OCI-LY7 (cell line): Measurements from ENCODE around the gene SLC2A5.
"Not testable (repeated sequence)": the region's sequence is repeated elsewhere in the genome, so short reads cannot be mapped to it uniquely, and the experiment has no call there.

Experiments
- EZH2phosphoT487 ChIP-seq: fragments of 200-600 bp; sonication (generic); IDR thresholded peaks from 2 replicates; pipeline ENCODE4 v1.6.1; 2018; ENCODE audit warnings: low read depth, borderline replicate concordance, mild to moderate bottlenecking, mixed run types, antibody characterized with exemption, low read length, moderate library complexity, mixed read lengths
- TF ChIP-seq, protein P1 (sequence below): fragments of 200-600 bp; sonication (generic); conservative IDR thresholded peaks from 2 replicates; pipeline ENCODE4 v1.5.1; 2014; ENCODE audit warnings: mild to moderate bottlenecking, antibody characterized with exemption, low read length, moderate library complexity, mixed read lengths

DNA sequence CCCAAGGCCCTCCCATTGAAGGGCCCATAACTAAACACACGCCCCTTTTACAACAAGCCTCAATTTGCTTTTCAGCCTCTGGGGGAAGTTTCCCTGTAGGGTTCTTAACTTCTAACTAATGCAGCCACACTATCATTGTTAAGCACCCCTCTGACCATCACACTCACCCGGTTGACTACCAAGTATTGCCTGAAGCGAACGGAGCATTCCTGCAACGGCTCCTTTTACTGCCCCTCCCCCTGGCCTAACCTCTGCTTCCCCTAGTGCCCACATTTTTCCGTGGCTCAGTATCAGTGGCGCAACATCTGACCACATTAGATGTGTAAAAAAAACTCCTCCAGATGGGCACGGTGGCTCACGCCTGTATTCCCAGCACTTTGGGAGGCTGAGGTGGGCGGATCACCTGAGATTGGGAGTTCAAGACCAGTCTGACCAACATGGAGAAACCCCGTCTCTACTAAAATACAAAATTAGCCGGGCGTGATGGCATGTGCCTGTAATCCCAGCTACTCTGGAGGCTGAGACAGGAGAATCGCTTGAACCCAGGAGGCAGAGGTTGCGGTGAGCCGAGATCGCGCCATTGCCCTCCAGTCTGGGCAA, 24.7 kb upstream of the SLC2A5 start:
- TF ChIP-seq, protein P1, sequence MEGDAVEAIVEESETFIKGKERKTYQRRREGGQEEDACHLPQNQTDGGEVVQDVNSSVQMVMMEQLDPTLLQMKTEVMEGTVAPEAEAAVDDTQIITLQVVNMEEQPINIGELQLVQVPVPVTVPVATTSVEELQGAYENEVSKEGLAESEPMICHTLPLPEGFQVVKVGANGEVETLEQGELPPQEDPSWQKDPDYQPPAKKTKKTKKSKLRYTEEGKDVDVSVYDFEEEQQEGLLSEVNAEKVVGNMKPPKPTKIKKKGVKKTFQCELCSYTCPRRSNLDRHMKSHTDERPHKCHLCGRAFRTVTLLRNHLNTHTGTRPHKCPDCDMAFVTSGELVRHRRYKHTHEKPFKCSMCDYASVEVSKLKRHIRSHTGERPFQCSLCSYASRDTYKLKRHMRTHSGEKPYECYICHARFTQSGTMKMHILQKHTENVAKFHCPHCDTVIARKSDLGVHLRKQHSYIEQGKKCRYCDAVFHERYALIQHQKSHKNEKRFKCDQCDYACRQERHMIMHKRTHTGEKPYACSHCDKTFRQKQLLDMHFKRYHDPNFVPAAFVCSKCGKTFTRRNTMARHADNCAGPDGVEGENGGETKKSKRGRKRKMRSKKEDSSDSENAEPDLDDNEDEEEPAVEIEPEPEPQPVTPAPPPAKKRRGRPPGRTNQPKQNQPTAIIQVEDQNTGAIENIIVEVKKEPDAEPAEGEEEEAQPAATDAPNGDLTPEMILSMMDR = not testable (repeated sequence)
- TF ChIP-seq EZH2phosphoT487 = not testable (repeated sequence)
